ENCODE results near the gene NOX5.

Gene NOX5

GRCh38 chr15:69069996-69070395 lies 55.5 kb downstream of the NOX5 start:
- TF ChIP-seq CTCF (IDR thresholded peaks at IDR 0.05; ENCODE audit: insufficient read depth, low read depth, low read length, missing control alignments) = no peak
- no peak for DNase-seq (ENCODE audit: low read depth)
- no peak overlapping the region for H3K4me3 ChIP-seq (ENCODE audit: low read length)

- TF ChIP-seq CTCF (IDR thresholded peaks at IDR 0.05; ENCODE audit: insufficient read depth, low read depth, low read length, missing control alignments) = no peak
- no peak for DNase-seq (ENCODE audit: low read depth)
- no peak overlapping the region for H3K4me3 ChIP-seq (ENCODE audit: low read length)
Measured at GRCh38 chr15:69070396-69070795, 55.9 kb downstream of the NOX5 start.

GRCh38 chr15:69071260-69071659 lies 56.8 kb downstream of the NOX5 start:
- no peak for TF ChIP-seq CTCF (IDR thresholded peaks at IDR 0.05; ENCODE audit: insufficient read depth, low read depth, low read length, missing control alignments)
- H3K4me3 ChIP-seq (ENCODE audit: low read length) = no peak overlapping the region
- no peak for DNase-seq (ENCODE audit: low read depth)

DNA sequence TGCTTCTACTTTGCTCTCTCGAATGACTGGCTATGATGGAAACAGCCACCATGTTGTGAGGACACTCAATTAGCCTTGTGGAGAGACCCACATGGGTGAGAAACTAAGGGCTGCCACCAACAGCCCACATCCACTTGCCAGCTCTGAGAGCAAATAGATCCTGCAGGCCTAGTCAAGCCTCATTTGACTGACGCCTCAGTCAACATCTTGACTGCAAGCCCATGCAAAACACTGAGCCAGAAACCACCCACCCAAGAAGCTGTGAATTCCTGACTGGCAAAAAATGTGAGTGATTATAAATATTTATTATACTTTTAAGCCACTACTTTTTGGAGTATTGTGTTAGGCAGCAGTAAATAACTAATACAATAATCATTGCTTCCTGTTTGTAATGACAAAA lies 58.4 kb downstream of the NOX5 start:
- DNase-seq (ENCODE audit: low read depth) = peak; percentile 43
- TF ChIP-seq CTCF (IDR thresholded peaks at IDR 0.05; ENCODE audit: insufficient read depth, low read depth, low read length, missing control alignments) = no peak
- H3K4me3 ChIP-seq (ENCODE audit: low read length) = no peak overlapping the region

GRCh38 chr15:69074001-69074842 lies 59.7 kb downstream of the NOX5 start:
- TF ChIP-seq CTCF (IDR thresholded peaks at IDR 0.05; ENCODE audit: insufficient read depth, low read depth, low read length, missing control alignments) = no peak
- H3K4me3 ChIP-seq (ENCODE audit: low read length) = peak overlapping the region; percentile 63
- peak; percentile 70 for DNase-seq (ENCODE audit: low read depth)

DNA sequence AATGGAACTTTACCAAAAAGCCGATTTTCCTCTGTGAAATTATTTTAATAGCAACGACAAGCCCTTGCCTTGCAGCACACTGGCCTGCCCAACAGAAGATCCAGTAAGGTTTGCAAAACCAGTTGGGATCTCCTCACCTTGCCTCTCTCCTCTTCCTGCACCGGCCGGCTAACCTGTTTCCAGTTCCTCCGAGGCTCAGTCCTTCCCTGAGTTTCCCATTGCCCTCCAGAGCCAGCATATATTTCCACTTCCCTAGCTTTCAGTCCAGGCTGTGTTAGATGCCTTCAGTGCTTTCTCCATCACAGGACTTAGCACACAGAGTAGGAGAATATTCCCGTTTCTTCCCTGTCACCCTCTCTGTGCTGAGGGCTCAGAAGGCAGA lies 60.3 kb downstream of the NOX5 start:
- TF ChIP-seq CTCF (IDR thresholded peaks at IDR 0.05; ENCODE audit: insufficient read depth, low read depth, low read length, missing control alignments) = no peak
- H3K4me3 ChIP-seq (ENCODE audit: low read length) = peak overlapping the region; percentile 63
- DNase-seq (ENCODE audit: low read depth) = no peak

- no peak overlapping the region for H3K4me3 ChIP-seq (ENCODE audit: low read length)
- TF ChIP-seq CTCF (IDR thresholded peaks at IDR 0.05; ENCODE audit: insufficient read depth, low read depth, low read length, missing control alignments) = no peak
- no peak for DNase-seq (ENCODE audit: low read depth)
Measured at GRCh38 chr15:69075440-69075839, 60.9 kb downstream of the NOX5 start.
